Stimulated activated CD4-positive, alpha-beta T cell treated with anti-CD3 and anti-CD28 coated beads, Interleukin-1b, Interleukin-23, amount 100 ng/mL, for 1 hour (primary cell): ENCODE results near the gene MDH1.
"Not testable (repeated sequence)": the region's sequence is repeated elsewhere in the genome, so short reads cannot be mapped to it uniquely, and the experiment has no call there.

Experiments
- DNase-seq, 2 donors: peaks; one replicate each; pipeline ENCODE4 v3.0.0-alpha.2; 2020; ENCODE audit warnings: low read depth in 2 of 2

The MDH1 gene

DNA sequence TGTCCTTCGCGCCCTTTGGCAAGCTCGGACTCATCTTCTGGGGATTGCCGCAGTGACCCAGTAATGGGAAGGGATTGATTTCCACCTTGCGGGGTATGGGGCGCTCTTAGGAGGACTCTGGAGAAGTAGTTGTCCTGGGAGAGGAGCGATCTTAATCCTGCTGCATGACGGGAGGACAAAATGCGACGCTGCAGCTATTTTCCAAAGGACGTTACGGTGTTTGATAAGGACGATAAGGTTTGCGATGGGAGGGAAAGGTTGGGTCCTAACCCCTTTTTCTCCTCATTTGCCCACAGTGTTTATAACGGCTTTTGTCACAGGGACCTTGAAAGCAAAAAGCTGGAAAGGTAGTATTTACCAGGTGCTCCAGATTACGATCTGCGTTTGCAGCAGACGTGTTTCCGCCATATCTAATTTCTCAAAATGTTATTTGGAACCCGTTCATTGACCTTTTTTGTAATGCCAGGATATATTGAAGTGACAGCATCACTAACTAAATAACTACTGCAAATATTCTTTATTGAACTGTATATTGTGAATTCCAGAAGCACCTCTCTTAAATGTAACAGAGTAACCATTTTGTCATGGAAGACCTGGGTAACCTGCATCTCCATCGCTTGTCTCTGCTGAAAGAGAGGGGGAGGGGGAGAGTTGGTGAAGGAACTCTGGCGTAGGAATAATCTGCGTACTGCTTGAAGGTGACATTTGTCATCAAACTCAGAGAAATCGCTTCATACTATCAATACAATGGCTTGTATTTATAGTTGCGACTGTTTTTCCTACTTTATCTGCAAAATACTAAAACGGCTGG lies 590 bp downstream of the MDH1 start:
- DNase-seq: no peak

DNA sequence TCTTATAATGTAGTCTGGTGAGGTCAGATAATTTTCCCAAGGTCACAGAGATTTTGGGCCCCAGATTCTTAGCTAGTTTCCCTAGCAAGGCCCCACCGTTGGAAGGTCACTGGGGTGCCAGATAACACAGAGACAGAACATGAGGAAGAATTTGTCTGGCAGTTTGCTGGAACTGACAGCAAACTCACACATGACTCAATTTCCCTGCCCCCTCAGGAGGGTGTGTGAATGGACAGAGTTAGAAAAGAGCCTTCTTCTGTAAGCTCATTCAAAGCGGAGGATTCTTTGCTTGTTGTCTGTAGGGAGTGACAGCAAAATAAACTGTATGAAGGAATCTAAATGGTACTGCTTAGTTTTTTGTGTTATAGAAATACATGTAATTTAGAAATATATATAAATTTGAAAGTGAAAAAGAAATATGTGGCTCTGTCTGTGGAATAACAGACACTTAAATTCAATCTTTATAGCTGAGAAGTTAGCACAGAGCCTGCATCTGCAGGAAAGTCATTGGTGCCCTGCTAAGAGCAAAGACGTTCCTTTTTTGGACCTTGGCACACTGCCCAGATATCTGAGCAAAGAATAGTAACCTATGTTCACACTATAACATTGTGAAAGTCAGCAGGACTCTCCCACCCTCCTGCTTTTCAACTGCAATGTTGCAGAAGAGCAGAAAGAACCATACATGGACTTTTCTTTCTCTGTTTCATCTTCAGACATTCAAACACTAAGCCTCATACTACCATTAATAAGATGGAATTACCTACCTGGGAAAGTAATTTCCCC lies 2.1 kb downstream of the MDH1 start:
- no peak for DNase-seq

DNA sequence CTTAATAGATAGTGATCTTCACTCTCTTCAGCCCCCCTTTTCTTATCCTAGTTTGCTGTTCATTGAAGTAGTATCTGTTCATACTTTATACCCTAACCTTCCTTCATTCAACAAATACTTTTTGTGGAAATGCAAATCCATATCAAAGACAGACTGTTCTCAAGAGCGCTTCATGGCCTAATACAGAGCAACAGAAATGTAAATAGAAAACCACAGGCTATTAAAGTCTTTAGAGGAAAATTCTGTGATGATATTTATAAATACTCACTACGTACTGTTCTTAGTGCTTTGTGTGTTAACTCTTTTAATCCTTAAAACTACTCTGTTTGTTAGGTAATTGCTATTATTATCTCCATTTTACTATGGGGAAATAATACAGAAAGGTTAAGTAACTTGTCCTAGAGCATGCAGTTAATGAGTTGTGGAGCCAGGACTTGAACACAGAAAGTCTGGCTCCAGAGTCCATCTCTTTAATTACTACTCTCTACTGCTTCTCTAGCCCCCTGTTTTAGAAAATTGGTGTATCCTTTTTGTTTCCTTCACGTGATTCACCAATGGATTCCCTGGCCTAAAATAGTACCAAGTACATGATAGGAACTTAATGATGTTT lies 2.9 kb downstream of the MDH1 start:
- DNase-seq: no peak

DNA sequence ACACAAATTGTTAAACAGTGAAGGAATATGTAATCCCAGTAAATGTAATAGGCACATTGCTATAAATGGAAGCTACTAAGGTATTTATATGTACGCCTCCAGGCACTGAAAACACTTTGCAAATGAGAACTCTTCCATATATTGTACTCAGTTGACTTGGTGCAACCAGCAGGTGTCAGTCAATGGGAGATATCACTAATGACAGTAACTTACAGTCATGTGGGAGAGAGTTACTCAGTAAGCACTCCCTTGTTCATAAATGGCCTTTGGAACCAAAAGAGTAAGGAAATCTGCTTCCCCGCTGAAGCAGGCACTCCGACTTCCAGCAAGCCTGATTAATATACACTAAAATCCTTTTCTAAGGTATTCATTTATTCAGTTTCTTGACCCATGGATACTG lies 5.9 kb downstream of the MDH1 start:
- no peak for DNase-seq

DNA sequence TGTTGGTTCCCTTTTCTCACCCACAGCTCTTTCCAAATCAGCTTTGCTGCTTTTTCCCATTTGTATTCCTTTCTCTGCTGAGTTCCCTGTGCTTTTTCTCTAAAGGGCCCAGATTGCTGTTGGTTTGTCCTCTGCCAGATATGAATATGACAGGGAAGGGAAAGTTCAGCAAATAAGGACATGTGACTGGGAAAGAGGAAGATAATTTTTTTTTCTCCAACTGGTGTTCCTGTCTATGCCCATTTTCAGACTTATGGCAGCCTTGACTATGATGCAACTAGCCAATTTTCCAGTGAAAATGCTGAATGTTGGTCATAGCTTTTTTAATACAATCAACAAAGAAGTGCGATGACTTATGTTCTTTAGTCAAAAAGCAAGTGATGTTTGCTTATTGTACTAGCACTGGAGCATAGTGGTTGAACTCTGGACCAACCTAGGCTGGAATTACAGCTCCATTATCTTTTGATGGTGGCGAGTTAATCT lies 7.7 kb downstream of the MDH1 start:
- DNase-seq: no peak

DNA sequence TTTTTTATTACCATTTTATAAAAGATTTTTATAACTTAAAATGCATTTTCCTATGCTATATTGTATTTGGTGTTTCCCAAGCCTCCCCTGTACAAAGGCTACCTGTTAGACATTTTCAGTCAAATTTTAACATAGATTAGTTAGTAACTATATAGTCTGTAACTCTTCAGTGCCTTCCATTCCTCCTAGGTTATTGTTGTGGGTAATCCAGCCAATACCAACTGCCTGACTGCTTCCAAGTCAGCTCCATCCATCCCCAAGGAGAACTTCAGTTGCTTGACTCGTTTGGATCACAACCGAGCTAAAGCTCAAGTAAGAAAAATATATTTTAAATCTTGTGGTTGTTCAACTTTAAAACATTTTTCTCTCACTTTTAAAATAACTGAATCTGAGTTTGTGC lies 10.2 kb downstream of the MDH1 start:
- no peak for DNase-seq

DNA sequence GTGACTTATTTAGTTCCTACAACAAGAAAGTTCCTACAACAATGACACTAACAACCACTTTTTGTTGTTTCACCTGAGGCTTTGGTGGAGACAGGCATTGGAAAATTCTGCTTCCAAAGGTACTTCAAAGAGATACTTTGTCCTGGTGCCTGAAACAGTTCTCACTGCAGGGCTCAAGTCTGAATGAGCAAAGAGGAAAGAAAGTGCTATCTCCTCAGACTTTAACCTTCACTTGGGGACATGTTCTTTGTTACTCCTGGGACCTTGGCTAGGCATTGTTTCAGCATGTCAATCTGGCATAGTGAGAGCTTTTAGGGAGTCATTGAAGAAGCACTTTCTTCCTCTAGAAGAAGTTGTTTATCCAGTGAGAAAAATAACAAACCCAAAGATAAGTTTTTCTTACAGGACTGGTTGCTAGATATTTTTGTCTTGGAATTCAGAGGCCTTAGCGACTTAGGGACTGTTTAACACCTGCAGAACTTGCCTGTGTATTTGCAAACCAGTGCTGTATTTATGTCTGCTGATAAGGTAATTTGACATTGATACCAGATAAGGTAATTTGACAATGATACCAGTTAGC lies 12.2 kb downstream of the MDH1 start:
- DNase-seq: no peak

DNA sequence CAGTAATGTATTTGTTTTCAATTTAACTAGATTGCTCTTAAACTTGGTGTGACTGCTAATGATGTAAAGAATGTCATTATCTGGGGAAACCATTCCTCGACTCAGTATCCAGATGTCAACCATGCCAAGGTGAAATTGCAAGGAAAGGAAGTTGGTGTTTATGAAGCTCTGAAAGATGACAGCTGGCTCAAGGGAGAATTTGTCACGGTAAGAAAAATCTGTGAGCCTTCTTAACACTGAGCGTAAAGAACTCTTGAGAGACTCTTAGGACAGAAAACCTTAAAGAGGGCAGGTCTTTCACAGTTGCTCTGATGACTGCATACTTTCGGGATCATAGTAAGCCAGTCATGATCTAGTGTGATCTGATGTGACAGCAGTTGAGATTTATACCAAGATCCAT lies 15.9 kb downstream of the MDH1 start:
- DNase-seq: no peak

DNA sequence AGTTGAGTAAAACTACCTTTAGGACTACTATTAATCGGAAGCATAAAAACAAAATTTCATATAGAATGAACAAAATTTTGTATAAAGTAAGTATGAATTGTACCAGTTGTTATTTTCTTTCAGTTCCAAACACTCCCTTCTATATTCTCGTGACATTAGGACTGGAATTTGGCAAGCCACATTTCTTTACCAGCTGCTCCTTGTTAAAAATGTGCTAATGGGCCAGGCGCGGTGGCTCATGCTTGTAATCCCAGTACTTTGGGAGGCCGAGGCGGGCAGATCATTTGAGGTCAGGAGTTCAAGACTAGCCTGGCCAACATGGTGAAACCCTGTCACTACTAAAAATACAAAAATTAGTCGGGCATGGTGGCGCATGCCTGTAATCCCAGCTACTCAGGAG lies 20.1 kb downstream of the MDH1 start:
- DNase-seq: not testable (repeated sequence)

DNA sequence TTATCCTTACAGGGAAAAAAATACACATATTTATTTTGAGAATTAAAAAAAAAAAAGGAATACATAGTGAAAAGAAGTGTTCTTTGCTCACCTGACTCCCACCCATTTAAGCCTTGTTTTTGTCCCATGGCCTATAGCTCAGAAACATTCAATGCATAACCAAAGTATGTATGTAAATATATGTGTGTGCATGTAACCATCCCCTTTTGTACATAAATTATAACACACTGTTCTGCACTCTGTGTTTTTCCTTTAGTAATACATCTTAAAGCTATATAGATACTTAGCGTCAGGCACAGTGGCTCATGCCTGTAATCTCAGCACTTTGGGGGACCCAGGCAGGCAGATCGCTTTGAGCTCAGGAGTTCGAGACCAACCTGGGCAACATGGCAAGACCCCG lies 21.8 kb downstream of the MDH1 start:
- no peak for DNase-seq

DNA sequence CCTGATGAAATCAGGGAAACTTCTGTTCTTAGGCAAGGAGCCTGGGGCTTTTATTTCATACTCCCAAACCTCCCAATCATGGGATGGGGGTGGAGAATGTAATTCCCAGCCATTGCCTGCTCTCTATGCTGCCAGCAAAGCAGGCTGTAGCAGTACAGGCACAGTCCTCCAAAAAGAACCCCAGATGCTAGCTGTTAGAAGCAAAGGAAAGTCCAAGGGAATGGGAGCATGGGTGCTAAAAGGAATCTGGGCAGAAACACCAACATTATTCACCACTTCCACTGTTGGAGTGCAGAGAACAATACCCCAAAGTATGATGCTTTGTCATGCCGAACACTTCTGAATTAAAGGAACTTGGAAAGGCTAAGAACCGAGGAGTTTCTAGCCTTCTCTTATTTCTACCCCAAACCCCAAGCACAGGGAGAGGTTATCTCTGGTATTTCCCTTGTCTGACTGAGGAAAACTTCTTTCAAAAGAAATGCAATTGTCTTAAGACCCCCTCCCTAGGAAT lies 24.7 kb downstream of the MDH1 start:
- DNase-seq: no peak

DNA sequence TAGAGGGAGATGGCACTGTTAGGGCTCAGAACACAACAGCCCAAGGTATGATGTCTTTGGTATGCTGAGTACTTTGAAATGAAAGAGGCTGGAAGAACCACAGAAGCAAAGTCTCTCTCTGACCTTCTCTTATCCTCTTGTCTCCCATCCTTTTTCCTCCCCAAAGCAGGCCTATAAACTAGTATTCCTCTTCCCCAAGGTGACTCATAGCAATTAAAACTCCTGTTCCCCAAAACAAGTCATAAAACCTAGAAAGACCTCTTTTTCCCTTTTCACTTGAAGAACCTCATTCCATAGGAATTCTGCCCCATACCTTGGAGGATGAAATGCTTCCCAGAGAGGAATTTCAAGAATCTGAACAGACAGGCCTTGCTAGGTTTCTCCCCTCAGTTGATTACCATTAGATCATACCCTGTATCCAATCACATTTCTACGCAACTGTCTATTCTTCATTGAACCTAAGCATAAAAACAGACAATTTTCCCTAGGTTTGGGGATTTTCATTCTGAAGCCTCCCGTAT lies 25.7 kb downstream of the MDH1 start:
- DNase-seq: no peak

DNA sequence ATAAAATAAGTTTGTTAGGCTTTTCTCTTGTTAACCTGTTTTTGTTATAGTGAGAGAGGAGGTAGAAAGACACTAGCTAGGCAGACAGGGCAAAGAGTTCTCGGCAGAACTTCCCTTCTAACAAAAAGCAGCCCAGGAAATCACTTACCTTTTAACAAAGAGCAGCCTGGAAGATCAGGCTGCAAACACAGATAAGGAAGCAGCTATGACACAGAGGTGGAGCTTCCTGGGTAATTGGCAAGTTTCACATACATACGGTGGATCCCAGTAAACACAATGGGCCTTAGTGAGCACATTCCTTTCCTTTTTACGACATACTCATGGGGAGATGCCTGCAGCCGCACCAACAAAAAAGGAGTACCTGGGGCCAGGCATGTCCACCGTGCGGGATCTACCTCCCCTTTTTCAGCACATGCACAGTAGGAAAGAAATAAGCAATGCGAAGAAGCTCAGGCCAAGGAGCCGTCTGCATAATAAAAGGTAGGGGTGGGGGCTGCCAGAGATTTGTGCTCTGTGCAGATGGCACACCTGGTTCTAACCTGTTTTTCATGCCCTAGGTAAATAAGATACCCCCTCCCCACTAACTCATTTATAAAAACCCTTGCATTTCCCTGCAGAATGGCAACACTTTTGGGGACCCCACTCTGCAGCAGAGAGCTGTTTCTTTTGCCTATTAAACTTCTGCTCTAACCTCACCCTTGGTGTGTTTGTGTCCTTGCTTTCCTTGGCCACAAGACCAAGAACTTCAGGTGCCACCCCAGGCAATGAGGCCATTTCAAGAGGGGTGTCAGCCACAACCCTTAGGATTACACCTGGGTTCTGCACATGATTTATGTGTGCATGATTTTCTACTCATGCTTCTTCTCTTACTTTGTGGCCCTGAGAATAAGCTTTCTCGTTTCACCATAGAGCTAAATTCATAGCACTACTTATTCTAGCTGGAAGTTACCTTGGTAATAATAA lies 26.5 kb downstream of the MDH1 start:
- no peak for DNase-seq

DNA sequence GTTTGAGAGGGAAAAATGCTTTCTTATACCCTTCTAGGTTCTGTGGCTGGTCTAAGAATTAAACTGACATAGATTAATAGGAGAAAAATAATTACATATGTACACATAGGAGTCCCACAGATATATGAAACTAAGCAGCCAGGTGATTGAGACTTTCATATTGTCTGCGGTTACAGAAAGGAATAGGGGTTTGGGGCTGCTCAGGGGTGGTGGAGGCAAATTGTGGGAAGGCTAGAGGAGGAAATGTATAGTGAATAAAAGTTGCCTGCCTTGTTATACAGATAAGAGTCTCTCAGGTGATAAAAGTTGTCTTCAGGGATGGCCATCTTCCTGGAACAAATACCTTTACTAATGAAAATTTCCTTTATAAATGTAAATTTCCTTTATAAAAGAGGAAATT lies 28.6 kb downstream of the MDH1 start:
- DNase-seq: no peak

DNA sequence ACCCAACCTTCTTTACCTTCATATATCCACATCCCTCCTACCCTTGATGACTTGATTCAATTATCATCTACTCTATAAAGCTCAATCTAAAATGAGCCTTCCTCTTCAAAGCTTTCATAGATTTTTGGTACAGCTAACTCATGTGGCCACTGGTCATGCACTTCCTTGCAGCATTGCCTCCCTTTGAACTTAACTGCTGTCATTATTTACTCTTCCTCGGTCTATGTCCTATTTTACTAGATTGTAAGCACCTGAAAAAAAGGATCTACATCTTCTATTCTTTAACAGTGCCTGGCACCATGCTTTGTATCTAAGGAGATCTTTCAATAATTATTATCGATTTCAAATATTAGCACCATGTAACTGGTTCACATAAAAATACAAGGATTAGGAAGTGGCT lies 30.6 kb downstream of the MDH1 start:
- DNase-seq: no peak

DNA sequence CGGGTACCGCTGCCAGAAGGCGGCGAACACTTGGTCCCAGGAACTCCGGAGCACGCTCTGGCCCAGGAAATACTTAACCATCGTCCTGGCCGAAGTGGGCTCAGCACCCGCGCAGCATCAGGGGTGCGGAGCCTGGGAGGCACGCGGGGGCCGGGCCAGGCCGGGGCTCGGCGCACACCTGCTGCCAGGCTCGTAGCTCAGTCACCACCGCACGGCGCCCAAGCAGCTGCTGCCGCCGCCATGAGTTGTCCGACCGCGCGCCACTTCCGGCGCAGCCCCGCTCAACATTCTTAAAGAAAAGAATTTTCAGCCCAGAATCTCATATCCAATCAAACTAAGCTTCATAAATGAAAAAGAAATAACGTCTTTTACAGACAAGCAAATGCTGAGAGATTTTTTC lies 34.0 kb downstream of the MDH1 start:
- no peak for DNase-seq

DNA sequence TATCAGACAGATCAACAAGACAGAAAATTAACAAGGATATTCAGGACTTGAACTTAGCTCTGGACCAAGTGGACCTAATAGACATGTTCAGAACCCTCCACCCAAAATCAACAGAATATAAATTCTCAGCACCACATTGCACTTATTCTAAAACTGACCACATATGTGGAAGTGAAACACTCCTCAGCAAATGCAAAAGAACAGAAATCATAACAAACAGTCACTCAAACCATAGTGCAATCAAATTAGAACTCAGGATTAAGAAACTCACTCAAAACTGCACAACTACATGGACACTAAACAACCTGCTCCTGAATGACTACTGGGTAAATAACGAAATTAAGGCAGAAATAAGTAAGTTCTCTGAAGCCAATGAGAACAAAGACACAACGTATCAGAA lies 35.0 kb downstream of the MDH1 start:
- not testable (repeated sequence) for DNase-seq

DNA sequence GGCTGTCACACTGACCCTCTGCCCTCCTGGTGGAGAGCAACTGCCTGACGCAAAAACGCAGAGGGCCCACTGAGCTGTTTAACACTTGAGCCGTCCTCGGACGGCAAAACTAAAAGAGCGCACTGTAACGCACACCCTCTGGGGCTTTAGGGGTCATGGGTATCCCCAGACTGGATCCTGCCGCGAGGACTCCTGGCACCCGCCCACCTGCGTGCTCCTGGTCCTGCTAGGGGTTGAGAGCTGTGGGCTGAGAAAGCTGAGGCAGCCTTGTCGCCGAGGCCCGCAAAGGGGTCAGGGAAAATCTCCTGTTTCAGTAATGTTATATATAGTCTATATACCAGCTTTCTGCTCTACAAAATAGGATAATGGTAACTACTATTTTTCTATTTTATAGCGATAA lies 39.1 kb downstream of the MDH1 start:
- no peak for DNase-seq

DNA sequence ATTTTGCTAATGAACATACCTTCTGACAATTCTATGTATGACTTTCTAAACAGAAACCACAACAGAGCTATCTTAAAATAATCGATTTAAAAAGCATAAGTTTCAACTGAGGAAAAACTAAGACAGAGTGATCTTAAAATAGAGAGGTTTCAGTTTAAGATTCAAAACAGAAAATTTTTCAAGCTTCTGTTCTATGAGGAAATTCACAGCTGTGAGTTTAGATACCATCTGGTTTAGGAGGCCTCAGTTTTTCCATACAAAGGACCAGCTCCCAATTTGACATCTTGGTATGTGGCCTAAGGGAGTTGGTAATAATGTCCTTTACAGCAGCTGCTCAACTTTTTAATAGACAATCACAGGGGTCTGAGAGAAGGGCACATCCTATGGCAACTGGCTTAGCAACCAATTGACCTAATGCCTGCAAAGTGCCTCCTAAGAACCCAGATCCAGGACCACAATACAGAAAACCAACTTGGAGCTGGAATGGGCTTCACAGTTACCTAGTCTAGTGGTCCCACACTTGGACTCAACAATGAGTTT lies 39.7 kb downstream of the MDH1 start:
- DNase-seq: no peak

DNA sequence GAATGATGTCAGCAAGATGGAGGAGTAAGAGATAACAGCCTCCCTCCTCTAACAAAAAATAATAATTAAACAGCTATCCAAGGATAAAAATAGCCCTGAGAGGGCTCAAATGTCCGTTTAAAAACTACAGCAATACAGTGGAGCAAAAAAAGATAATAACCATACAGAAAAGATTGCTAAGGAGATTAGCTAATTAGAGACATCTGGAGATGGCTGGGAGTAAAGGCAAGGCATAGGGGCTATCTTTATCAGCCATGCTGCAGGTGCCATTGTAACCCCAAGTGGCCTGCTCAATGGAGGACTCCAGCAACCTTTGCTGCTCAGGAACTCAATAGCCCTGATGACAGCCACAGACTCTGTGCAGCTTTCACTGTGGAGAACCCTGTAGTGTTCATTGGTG lies 42.7 kb downstream of the MDH1 start:
- DNase-seq: no peak
